IPS-NIHi11 (cell line): ENCODE results near the gene FBXO41.

Experiments used
- DNase-seq: peaks from one replicate; pipeline ENCODE4 v3.0.0; 2012; ENCODE audit warnings: mixed read lengths, low spot score

The FBXO41 gene

GRCh38 chr2:73239776-73240175, 44.5 kb downstream of the FBXO41 start:
- no peak for DNase-seq

DNA sequence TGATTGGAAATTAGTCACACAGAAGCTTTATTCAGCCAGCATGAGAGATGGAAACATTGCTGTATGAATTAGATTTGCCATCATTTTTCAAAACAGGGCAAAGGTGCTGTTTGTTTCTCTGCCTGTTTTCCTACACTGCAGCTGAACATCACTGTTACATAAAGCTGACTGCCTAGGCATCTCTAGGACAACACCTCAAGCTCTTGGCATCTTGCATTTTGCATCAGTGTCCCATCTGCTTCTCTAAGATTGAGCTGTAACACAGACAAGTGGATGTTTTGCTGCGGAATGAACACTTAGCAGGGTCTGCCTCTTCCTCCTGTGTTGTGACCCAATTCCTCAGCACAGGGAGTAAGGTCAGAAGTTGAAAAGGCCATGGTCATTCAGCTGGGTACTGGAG, 45.3 kb downstream of the FBXO41 start:
- DNase-seq: no peak

- no peak for DNase-seq
Observed at GRCh38 chr2:73238149-73238548, 46.1 kb downstream of the FBXO41 start.

DNA sequence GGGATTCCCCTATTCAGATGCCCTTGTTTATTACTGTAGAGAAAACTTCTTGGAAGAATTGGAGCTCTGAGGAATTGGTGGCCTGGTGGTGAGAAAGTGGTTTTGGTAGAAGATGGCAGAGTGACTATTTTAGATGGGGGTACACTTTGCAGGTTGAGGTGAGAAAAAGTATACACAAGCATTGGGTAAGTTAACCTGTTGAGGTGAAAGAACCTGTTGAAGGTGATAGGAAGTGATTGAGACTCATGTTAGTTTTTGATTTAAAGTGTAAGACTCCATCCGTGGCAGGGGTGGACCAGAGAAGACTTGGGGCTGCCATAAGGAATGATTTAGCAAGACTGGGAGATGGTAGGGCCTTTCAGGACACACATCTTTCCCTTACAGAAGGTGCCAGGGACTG, 47.1 kb downstream of the FBXO41 start:
- no peak for DNase-seq

DNA sequence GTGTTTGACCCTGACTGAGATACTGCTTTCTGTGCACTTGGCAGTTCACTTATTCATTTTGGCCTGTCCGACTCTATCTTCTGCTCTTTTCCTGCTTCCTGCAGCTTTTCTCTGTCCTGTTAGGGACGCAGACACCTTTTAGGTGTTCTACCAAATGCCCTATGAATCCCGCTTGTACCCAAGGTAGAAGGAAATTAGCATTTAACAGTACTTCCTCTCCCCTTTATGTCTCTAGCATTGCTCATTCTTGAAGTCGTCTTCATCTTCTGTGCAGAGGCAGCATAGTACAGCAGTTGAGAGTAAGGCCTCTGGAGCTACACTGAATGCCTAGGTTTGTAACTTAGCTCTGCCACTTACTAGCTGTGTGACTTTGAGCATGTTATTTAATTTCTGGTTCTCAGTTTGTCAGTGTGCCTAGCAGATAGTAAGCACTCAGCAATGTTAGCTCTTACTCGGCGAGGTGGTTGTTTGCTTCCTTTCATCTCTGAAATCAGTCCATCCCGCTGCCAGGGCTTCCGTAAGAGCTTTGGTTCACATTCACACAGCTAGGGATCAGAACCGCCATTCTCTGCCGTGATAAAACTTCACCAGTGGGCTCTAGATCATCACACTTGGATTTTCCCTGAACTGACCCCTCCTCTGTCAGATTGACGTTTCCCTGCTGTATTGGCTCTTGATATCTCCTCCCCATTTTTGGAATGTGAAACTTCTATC, 48.8 kb downstream of the FBXO41 start:
- no peak for DNase-seq

DNA sequence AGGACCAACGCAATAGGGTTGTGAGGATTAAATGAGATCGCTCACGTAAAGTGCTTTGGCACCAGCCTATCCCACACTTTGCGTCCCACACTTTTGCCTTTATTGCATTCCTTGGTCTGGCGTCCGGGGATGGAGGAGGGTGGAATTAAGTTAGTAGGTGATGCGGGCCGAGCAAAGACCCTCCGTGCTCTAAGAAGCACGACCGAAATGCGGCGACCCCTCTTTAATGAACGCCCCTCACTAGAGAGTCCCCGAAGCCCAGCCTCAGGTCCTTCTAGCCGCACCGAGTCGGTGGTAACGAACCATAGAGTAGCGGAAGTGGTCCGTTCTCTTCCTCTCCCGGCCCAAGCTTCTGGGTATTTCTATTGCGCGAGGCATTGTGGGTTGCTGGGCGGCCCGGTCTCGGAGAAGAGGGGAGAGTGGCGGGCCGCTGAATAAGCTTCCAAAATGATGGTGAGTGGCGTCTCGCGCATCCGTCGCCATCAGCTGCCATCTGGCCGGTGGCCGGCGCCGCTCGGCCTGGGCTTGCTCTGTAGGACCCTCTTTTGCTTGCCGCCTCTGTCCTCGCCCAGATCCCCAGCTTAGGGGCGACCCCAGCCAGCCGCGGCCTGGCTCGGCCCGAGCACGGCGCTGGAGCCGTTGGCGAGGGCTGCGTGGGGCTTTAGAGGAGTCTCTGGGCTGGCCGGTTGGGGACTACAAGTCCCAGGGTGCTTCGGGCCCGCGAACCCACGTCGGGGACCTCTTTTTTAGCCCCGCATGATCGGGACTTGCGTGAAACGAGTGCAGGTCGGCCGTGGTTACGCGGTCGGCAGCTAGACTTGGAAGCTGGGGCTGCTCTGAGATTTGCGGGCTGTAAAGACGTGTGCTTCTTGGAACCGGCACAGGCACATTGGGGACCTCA, 50.1 kb downstream of the FBXO41 start, which contains the start of gene CCT7:
TSS of gene CCT7 (plus strand) at position 377 of the 901 bp plus-strand sequence. CDS start at position 448, 71 bp downstream.
- DNase-seq: peak; percentile 82

- peak; percentile 99 for DNase-seq
Observed at GRCh38 chr2:73233154-73233931, 50.9 kb downstream of the FBXO41 start, which contains the start of gene PRADC1. PRADC1 (minus strand) TSS chr2:73233239; CDS start chr2:73233160, 79 bp downstream.

GRCh38 chr2:73232403-73233153, 51.7 kb downstream of the FBXO41 start:
- DNase-seq: no peak

DNA sequence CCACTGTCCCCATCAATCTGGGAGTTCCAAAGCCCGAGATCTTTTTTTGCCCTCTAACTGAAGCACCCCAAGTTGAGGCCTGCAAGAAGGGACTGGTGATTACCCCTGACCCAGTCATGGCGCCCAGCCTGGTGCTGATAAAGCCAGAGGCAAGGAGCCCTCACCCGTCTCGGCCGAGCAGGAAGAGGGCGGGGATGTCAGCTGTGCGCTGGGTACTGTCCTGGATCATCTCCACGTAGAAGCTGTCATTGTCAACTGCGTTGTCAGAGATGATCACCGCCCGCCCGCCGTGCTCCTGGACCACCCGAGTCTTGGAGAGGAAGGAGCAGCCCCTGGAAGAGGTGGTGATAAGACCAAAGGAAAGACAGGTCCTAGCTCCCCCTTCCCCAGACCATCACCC, 55.6 kb downstream of the FBXO41 start:
- no peak for DNase-seq

DNA sequence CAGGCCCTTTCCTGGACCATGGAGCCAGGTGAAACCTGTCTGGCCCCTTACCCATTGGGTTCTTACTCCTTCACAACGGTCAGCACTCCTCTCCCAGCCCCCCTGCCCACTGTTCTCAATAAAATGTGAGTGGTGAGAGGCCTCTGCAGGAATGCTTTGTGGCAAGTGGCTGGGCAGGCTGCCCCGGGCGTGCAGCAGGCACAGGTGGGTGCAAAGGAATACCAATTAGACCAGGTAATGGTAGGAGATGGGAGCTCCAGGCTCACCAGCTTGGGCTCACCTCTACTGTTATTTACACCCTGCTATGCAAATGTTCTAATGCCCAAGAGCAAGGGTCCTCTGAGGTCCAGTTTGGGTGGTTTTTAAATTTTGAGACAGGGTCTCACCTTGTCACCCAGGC, 57.2 kb downstream of the FBXO41 start:
- no peak for DNase-seq

DNA sequence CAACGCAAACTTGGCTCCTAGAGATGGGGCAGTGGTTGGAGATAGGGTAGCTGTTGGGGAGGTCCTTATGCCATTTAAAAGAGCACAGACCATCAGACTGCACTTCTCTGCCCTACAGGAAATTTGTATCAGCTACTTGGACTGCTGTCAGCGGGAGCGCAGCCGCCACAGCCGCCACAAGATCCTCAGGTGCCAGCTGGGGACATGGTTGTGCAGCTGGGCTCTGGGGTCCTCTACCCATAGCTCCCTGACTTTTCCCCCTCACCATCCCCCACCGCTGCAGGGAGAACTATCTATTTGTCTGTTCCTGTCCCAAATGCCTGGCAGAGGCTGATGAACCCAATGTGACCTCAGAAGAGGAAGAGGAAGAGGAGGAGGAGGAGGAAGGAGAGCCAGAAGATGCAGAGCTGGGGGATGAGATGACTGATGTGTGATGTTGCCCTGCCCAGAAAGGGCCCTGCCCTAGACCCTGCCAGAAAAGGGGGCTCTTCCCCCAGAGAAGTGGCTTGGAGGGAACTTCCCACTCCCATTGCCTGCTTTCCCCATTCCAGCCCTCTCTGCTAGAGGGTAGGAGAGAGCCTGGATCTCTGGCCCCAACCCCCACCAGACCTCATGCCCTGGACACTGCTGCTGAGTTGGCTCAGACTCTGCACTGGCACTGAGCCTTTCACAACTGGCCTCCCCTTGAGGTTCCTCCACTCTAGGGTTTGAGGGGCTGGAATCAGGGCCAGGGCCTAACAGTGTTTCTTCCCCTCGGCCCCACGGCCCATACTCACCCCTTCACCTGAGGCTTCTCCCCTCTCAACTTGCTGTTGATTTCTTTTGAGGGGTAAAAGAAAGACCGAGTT, 58.5 kb downstream of the FBXO41 start:
- DNase-seq: no peak

DNA sequence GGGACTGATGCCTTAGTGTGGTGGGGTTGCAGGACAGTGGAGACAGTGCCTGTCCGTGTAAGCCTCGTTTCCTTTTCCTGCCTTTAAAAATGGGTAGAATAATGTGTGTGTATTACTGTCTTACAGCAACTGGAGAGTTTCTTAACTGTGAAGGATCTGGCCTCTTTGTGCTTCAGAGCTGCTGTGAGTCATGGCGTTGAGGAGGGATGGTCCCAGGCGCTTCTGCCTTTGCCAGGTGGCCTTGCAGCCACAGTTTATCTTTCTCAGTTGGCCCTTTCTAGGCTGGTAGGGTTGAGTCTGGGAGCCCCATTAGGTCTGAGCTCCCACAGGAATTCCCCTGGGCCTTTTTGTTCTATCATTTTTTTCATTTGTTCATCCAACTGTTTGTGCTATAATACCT, 60.5 kb downstream of the FBXO41 start:
- DNase-seq: no peak

GRCh38 chr2:73218298-73218697, 66.0 kb downstream of the FBXO41 start:
- DNase-seq: no peak

- no peak for DNase-seq
Observed at GRCh38 chr2:73217826-73218225, 66.5 kb downstream of the FBXO41 start.

DNA sequence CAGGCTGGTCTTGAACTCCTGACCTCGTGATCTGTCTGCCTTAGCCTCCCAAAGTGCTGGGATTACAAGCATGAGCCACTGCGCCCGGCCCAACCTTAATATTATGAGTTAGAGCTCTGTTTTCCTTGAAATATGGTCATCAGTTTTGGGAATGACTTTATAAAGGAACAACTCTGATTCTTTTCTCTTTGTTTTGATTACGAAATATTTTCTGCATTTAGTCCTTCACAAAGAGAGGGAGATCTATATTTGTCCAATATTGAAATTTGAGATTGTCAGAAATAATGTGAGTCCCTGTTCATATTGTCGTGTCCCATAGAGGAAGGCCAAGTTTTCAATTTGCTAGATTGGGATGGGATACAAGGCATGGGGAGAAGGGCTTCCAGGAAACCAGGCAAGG, 67.1 kb downstream of the FBXO41 start:
- no peak for DNase-seq

- no peak for DNase-seq
Observed at GRCh38 chr2:73215254-73215653, 69.0 kb downstream of the FBXO41 start.

GRCh38 chr2:73214120-73215035, 69.9 kb downstream of the FBXO41 start, which contains the start of gene SMYD5:
SMYD5 (plus strand) TSS chr2:73214245; CDS start chr2:73214267, 22 bp downstream.
- peak; percentile 93 for DNase-seq

DNA sequence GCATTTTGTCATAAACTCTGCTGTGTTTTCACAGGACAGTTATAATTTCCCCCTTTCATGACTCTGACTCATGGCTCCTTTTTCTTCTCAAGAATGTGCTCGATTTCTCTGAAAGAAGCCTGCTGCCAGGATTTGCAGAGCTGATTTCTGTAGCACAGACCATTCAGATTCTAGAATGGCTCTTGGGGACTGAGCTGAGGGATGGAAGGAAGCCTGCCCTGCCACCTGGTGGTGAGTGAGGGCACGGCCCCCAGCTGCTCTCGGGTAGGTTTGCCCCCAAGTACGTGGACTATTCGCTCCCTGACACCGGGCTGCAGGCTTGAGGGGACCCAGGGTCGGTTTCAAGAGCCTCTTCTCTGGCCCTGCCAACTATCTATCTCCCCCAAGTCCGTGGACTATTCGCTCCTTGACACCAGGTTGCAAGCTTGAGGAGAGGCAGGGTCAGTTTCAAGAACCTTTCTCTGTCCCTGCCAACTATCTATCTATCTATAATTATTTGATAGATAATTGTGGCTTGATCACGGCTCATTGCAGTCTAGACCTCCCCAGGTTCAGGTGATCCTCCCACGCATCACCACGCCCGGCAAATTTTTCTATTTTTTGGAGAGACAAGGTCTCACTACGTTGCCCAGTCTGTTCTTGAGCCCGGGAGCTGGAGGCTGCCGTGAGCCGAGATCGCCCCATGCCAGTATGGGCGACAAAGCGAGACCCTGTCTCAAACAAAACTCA, 71.7 kb downstream of the FBXO41 start:
- peak; percentile 85 for DNase-seq

DNA sequence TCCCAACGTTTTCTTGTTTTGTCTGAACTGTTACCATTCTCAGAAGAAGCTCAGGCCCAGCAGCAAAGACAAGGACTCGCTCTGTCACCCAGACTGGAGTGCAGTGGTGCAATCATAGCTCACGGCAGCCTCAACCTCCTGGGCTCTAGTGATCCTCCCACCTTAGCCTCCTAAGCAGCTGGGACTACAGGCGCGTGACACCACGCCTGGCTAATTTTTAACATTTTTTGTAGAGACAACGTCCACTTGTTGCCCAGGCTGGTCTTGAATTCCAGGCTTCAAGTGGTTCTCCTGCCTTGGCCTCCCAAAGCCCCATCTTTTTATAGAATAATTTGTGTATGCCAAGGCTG, 72.2 kb downstream of the FBXO41 start:
- no peak for DNase-seq
